ENCODE data around the gene SFSWAP. TPM values are rescaled to one million over a fixed set of nuclear protein-coding genes. Genes with fewer than 3 reads are reported as not detected.

The SFSWAP gene
- total and polyA plus RNA-seq, 12 donors = 14.0 to 94.0 (median 29.1) TPM

DNA sequence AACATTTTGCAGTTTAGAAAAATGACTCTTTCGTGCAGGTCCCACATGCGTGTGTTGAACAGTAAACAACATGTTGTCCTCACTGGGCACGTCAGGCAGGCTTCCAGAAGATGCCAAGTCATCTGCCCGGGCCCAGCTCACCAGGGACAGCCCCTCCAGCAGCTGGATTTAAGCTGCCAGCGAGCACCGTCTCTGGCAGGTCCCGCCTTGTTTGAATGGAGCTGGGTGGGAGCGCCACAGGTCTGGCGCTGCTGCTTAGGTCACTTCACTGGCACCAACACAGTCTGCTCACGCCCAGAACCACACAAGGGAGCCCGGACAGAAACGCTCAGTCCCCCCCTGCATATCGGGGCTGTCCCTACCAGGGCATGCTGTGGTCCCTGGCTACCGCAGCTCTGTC is 84.2 kb downstream of the SFSWAP start:
- Histone ChIP-seq H3K36me3 (replicated peaks in 1 of 2) (peaks cover 0 to 43% of the 10 kb centered on the region in 2 donors), H3K4me1 (replicated peaks in 1 of 2) (no peaks in the 10 kb centered on the region), H3K9me3 (replicated peaks in 1 of 3) (no peaks in the 10 kb centered on the region), H3K27me3 (no peaks in the 10 kb centered on the region), H3K27ac (no peak overlapping the region), H3K4me3 (no peak overlapping the region)
- 86 to 93% (median 92%) methylated on average over 7 to 14 of the region's 14 CpGs for WGBS, 4 donors
- intact Hi-C loops (cut with DNase I) = no loop called here
- TF ChIP-seq POLR2A (IDR thresholded peaks at IDR 0.05) (no peak), CTCF (IDR thresholded peaks at IDR 0.05) (no peak)
- DNase-seq = no peak

DNA sequence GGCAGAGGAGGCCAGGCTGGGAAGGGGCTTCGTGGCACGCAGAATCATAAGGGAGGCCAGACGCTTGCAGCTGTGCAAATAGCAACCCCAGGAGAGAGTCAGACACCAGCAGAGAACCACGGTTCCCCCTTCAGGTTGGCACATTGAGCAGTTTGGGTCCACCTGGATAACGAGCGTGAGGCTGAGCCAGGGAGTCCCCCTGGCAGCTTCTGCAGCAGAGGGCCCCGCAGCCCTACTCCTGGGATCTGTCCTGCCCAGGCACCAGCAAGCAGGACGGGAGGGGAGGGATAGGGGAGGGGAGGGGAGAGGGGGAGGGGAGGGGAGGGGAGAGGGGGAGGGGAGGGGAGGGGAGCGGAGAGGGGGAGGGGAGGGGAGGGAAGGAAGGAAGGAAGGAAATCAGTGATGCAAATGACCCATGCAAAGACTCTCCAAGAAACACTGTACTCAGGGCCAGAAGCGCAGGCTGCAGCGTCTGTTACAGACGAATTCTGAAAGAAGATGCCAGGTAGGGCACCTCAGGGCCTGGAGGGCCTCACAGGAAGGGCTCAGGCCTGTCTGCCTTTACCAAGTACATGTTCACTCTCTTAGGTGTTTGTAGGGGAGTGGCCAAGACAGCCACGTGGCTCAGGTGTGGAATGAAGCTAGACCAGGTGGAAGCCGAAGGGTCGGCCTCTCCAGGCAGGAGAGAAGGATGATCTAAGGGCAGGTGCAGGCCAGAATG is 85.0 kb downstream of the SFSWAP start:
- no peak for DNase-seq
- TF ChIP-seq POLR2A (IDR thresholded peaks at IDR 0.05) (no peak), CTCF (IDR thresholded peaks at IDR 0.05) (no peak)
- Histone ChIP-seq H3K4me3 (no peak overlapping the region), H3K9me3 (replicated peaks in 1 of 3) (no peaks in the 10 kb centered on the region), H3K36me3 (replicated peaks in 1 of 2) (peaks cover 0 to 40% of the 10 kb centered on the region in 2 donors), H3K27ac (no peak overlapping the region), H3K27me3 (no peaks in the 10 kb centered on the region), H3K4me1 (replicated peaks in 1 of 2) (no peaks in the 10 kb centered on the region)
- intact Hi-C loops (cut with DNase I) = no loop called here
- WGBS, 4 donors = 78 to 89% (median 84%) methylated on average over 8 to 13 of the region's 15 CpGs

DNA sequence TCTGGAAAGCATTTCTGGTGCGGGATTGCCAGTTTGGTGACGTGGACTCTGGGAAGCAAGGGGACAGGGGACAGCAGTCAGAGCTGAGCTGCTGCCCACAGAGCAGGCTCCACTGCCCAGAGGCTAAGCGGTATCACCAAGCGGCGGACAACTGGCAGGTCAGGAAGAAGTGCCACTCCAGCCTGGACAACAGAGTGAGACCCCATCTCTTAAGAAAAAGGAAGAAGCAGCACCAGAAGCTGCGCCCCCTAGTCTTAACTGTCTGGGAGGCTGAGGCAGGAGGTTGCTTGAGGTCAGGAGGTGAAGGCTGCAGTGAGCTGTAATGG is 85.5 kb downstream of the SFSWAP start:
- DNase-seq = no peak
- H3K9me3 ChIP-seq (replicated peaks in 1 of 3) = no peaks in the 10 kb centered on the region
- 84 to 97% (median 96%) methylated on average over 3 to 6 of the region's 6 CpGs for WGBS, 4 donors
- TF ChIP-seq POLR2A (IDR thresholded peaks at IDR 0.05) = no peak
- TF ChIP-seq CTCF (IDR thresholded peaks at IDR 0.05) = no peak
- no peaks in the 10 kb centered on the region for H3K27me3 ChIP-seq
- H3K36me3 ChIP-seq (replicated peaks in 1 of 2) = peaks cover 0 to 37% of the 10 kb centered on the region in 2 donors
- H3K4me1 ChIP-seq (replicated peaks in 1 of 2) = no peaks in the 10 kb centered on the region
- no peak overlapping the region for H3K27ac ChIP-seq
- intact Hi-C loops (cut with DNase I) = no loop called here
- H3K4me3 ChIP-seq = no peak overlapping the region

GRCh38 chr12:131796754-131797587 is 86.1 kb downstream of the SFSWAP start:
- TF ChIP-seq POLR2A (IDR thresholded peaks at IDR 0.05) = no peak
- TF ChIP-seq CTCF (IDR thresholded peaks at IDR 0.05) = no peak
- peaks cover 0 to 34% of the 10 kb centered on the region in 2 donors for H3K36me3 ChIP-seq (replicated peaks in 1 of 2)
- intact Hi-C loops (cut with DNase I) = no loop called here
- H3K27me3 ChIP-seq = no peaks in the 10 kb centered on the region
- DNase-seq = no peak
- no peak overlapping the region for H3K27ac ChIP-seq
- no peak overlapping the region for H3K4me3 ChIP-seq
- no peaks in the 10 kb centered on the region for H3K4me1 ChIP-seq (replicated peaks in 1 of 2)
- WGBS, 4 donors = 89 to 92% (median 90%) methylated on average over 14 to 28 of the region's 28 CpGs
- no peaks in the 10 kb centered on the region for H3K9me3 ChIP-seq (replicated peaks in 1 of 3)

Measured in adrenal gland (tissue), 12 donors.